Measurements from ENCODE around the gene TOP3A. TPM values are rescaled to one million over a fixed set of nuclear protein-coding genes. Genes with fewer than 3 reads are reported as not detected.

The TOP3A gene
- total and polyA plus RNA-seq, 2 of the 13 experiments (the other 11 are each of a cell fraction or from before 2014, with no cell fraction given), result 16.9 to 36.8 TPM

GRCh38 chr17:18315562-18315922 lies 748 bp upstream of the TOP3A start:
- 4% methylated on average over 15 of the region's 18 CpGs for WGBS (ENCODE audit: low lambda C conversion rate)
- Histone ChIP-seq H3K79me2 (ENCODE audit: insufficient read depth, low read length) (peaks cover 89% of the 10 kb centered on the region), H3K4me3 (replicated peaks in 1 of 3; ENCODE audit: insufficient read depth in 1 of 3, low read depth in 2 of 3, low read length in 3 of 3) (peak overlapping the region; percentile 71 to 91 (median 80)), H3K27me3 (ENCODE audit: control insufficient read depth in 1 of 2, insufficient read depth in 2 of 2, low read length in 2 of 2) (no peaks in the 10 kb centered on the region; a peak in 1 of 5 replicates), H3K36me3 (replicated peaks in 1 of 2; ENCODE audit: control insufficient read depth in 1 of 2, insufficient read depth in 2 of 2, low read length in 2 of 2) (peaks cover 4 to 20% of the 10 kb centered on the region in 2 experiments; a peak in 4 of 5 replicates), H3K27ac (ENCODE audit: extremely low read length, insufficient read depth, low read length) (peak overlapping the region; percentile 88), H4K20me1 (ENCODE audit: insufficient read depth, low read length) (peaks cover 16% of the 10 kb centered on the region), H3K9me3 (ENCODE audit: low read length) (no peaks in the 10 kb centered on the region), H2AFZ (ENCODE audit: low read length) (no peak overlapping the region), H3K9ac (ENCODE audit: insufficient read depth, low read depth, low read length) (peak overlapping the region; percentile 90), H3K4me1 (ENCODE audit: insufficient read depth, low read length) (peaks cover 70% of the 10 kb centered on the region), H3K4me2 (ENCODE audit: low read depth, low read length) (peak overlapping the region; percentile 92)
- CTCF ChIA-PET (ENCODE audit: low intra/inter-chr PET ratio, low total read pairs), result no interaction called here
- no peak for ATAC-seq
- intact Hi-C loops (cut with micrococcal nuclease; ENCODE audit: unreplicated experiment), result loop anchor here (5.0 to 10.0 kb wide), 2 partner anchors 49 to 58 kb away; partner anchors contain the start of genes FLII and SHMT1
- DNase-seq (ENCODE audit: low spot score), result no peak
- BruUV-seq (replicated peaks), result TSS peak; percentile 67
- no peak for FAIRE-seq
- in situ Hi-C loops (cut with HindIII; ENCODE audit: extremely low pct_ligation_motif_present, low pct_unique_long_range_greater_than_20kb), result no loop called here
- POLR2A ChIA-PET, result interaction anchor here (1.6 kb wide), 1 partner anchor 91 kb away, joined by 7 read pairs; the partner anchor contains the start of gene LLGL1
- TF ChIP-seq CAMTA2 (CRISPR knock-in tag; IDR thresholded peaks at IDR 0.05; ENCODE audit: borderline replicate concordance) (no peak), SNAPC5 (CRISPR knock-in tag; IDR thresholded peaks at IDR 0.05; ENCODE audit: borderline replicate concordance) (no peak), TMF1 (CRISPR knock-in tag; IDR thresholded peaks at IDR 0.05; ENCODE audit: low read depth) (peak; percentile 21; the same call in 1 of the 2 replicates), ZNF563 (CRISPR knock-in tag; IDR thresholded peaks at IDR 0.05) (0 out of 2 replicates have a peak, but pooled peaks have one; percentile 15), ZMYM2 (CRISPR knock-in tag; IDR thresholded peaks at IDR 0.05) (no peak), PAX8 (CRISPR knock-in tag; IDR thresholded peaks at IDR 0.05; ENCODE audit: borderline replicate concordance) (0 out of 2 replicates have a peak, but pooled peaks have one; percentile 6), ZBTB49 (CRISPR knock-in tag; IDR thresholded peaks at IDR 0.05; ENCODE audit: borderline replicate concordance) (no peak), GLI4 (CRISPR knock-in tag; IDR thresholded peaks at IDR 0.05; ENCODE audit: borderline replicate concordance) (0 out of 2 replicates have a peak, but pooled peaks have one; percentile 37), KDM5A (IDR thresholded peaks at IDR 0.05; ENCODE audit: borderline replicate concordance, low read length) (peak; percentile 92), ZNF777 (CRISPR knock-in tag; IDR thresholded peaks at IDR 0.05) (no peak), GATA4 (IDR thresholded peaks at IDR 0.05; ENCODE audit: borderline replicate concordance, low read depth) (no peak), ZNF562 (CRISPR knock-in tag; IDR thresholded peaks at IDR 0.05; ENCODE audit: borderline replicate concordance) (no peak), NFE2L2 (IDR thresholded peaks at IDR 0.05; ENCODE audit: low read length) (no peak), ZNF333 (CRISPR knock-in tag; IDR thresholded peaks at IDR 0.05; ENCODE audit: borderline replicate concordance) (0 out of 2 replicates have a peak, but pooled peaks have one; percentile 36), ZNF296 (CRISPR knock-in tag; conservative IDR thresholded peaks at IDR 0.05) (0 out of 2 replicates have a peak, but pooled peaks have one; percentile 35), SP2 (CRISPR knock-in tag; IDR thresholded peaks at IDR 0.05) (0 out of 2 replicates have a peak, but pooled peaks have one; percentile 2), USF2 (IDR thresholded peaks at IDR 0.05; ENCODE audit: low read depth, low read length) (no peak), USF2 (CRISPR knock-in tag; IDR thresholded peaks at IDR 0.05; ENCODE audit: borderline replicate concordance) (no peak), ZNF670 (CRISPR knock-in tag; IDR thresholded peaks at IDR 0.05; ENCODE audit: borderline replicate concordance) (no peak)

Measured in HepG2 (cell line).